SK-N-MC (cell line): ENCODE measurements around the gene PDZD7.

Source experiments
- EZH2 ChIP-seq: fragments of 200-600 bp; sonication (generic); IDR thresholded peaks from one replicate; pipeline ENCODE4 v1.6.1; 2017; ENCODE audit warnings: antibody characterized with exemption
- POLR2AphosphoS5 ChIP-seq: IDR thresholded peaks from 2 replicates; pipeline ENCODE4 v1.6.1; 2012; ENCODE audit warnings: mild to moderate bottlenecking, low read depth, low read length, borderline replicate concordance

DNA sequence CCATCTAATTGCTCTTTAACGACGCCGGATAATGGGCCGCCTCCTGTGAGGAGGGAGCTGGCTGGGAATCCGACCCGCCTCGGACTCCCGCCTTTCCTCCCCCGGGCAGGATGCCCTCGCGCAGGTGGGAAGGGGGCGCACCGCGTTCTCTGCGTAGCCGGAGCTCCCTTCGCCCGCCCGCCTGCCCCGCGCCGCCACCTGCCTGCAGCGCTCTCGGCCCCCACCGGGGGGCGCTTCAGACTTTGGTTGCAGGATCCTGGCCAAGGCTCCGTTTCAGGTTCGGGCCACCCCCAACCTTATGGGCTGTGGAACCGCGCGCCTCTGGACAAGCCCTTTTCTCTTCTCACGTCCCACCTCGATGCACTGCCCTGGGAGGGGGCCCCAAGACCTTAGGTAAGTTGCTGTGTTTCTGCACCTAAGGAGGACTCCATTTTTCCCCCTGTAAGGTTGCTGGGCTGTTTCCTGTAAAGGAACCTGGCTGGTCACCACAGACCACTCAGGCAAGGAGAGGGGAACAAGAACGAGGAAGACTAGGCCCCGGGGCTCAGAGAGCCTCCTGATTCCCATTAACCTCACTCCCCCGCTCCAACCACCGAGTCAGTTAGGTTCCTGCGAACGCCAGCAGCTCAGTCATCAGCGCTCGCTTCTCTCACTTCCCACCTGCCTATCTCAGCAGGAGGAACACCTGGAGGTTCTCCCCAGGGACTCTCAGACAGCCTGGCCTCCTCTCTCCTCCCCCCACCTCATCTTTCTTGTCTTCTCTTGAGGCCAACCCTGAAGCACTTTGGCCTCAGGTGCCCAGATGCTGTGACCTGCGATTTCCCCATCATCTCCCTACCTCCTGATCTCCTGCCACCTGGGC lies 19.5 kb upstream of the PDZD7 start:
- TF ChIP-seq EZH2: no peak
- no peak for TF ChIP-seq POLR2AphosphoS5
